GM18505 (cell line): ENCODE results near the gene SH3TC1.

Experiments used
- ATAC-seq: cut with Tn5 transposase; IDR thresholded peaks from one replicate; pipeline ENCODE4 v1.9.1; 2021; ENCODE audit not compliant: unreplicated experiment
- POLR2A ChIP-seq: IDR thresholded peaks from 4 replicates; pipeline ENCODE4 v1.6.1; 2011; ENCODE audit warnings: borderline replicate concordance; ENCODE audit not compliant: insufficient read depth, insufficient read length; ENCODE audit errors: extremely low read depth

SH3TC1 gene

GRCh38 chr4:8204576-8205227, 5.6 kb downstream of the SH3TC1 start:
- no peak for ATAC-seq
- TF ChIP-seq POLR2A: no peak

GRCh38 chr4:8205241-8205707, 6.2 kb downstream of the SH3TC1 start:
- no peak for ATAC-seq
- no peak for TF ChIP-seq POLR2A

GRCh38 chr4:8205749-8206611, 6.9 kb downstream of the SH3TC1 start:
- ATAC-seq: no peak
- no peak for TF ChIP-seq POLR2A

- no peak for ATAC-seq
- no peak for TF ChIP-seq POLR2A
Measured at GRCh38 chr4:8207314-8207713, 8.2 kb downstream of the SH3TC1 start.

GRCh38 chr4:8208565-8208964, 9.5 kb downstream of the SH3TC1 start:
- no peak for TF ChIP-seq POLR2A
- ATAC-seq: no peak

- ATAC-seq: no peak
Measured at GRCh38 chr4:8209181-8209874, 10.2 kb downstream of the SH3TC1 start.

GRCh38 chr4:8210010-8210409, 10.9 kb downstream of the SH3TC1 start:
- no peak for TF ChIP-seq POLR2A
- no peak for ATAC-seq

More at GRCh38 chr4:8209181-8209874, 10.2 kb downstream of the SH3TC1 start:
- no peak for TF ChIP-seq POLR2A

- no peak for ATAC-seq
- TF ChIP-seq POLR2A: no peak
Measured at GRCh38 chr4:8210616-8211015, 11.5 kb downstream of the SH3TC1 start.

- ATAC-seq: no peak
- TF ChIP-seq POLR2A: no peak
Measured at GRCh38 chr4:8211251-8211650, 12.2 kb downstream of the SH3TC1 start.

- no peak for ATAC-seq
- no peak for TF ChIP-seq POLR2A
Measured at GRCh38 chr4:8211737-8212581, 12.9 kb downstream of the SH3TC1 start.

- no peak for ATAC-seq
- TF ChIP-seq POLR2A: no peak
Measured at GRCh38 chr4:8212622-8213021, 13.5 kb downstream of the SH3TC1 start.

- TF ChIP-seq POLR2A: no peak
- no peak for ATAC-seq
Measured at GRCh38 chr4:8213121-8213520, 14.0 kb downstream of the SH3TC1 start.

- no peak for TF ChIP-seq POLR2A
- no peak for ATAC-seq
Measured at GRCh38 chr4:8214136-8214535, 15.0 kb downstream of the SH3TC1 start.
